Stomach smooth muscle (tissue), 2 donors: ENCODE results near the gene TAF1A.

Experiments used
- H3K27ac ChIP-seq: one replicate; pipeline ENCODE4 v1.7.0; 2013; ENCODE audit warnings: mild to moderate bottlenecking, low read length, inconsistent platforms
- H3K27me3 ChIP-seq, 2 donors: one replicate each; pipeline ENCODE4 v1.7.0; 2013; ENCODE audit warnings: low read length in 2 of 2; ENCODE audit not compliant: insufficient read depth in 2 of 2, control insufficient read depth in 1 of 2
- H3K36me3 ChIP-seq, 2 donors: one replicate each; pipeline ENCODE4 v1.7.0; 2013; ENCODE audit warnings: low read length in 2 of 2; ENCODE audit not compliant: control insufficient read depth in 2 of 2, insufficient read depth in 2 of 2
- H3K4me1 ChIP-seq: one replicate; pipeline ENCODE4 v1.7.0; 2013; ENCODE audit warnings: low read length; ENCODE audit not compliant: control insufficient read depth, insufficient read depth
- H3K4me3 ChIP-seq, 2 donors: one replicate each; pipeline ENCODE4 v1.7.0; 2013; ENCODE audit warnings: low read length in 2 of 2
- H3K9ac ChIP-seq, 2 donors: one replicate each; pipeline ENCODE4 v1.7.0; 2013; ENCODE audit warnings: low read length in 2 of 2, mild to moderate bottlenecking in 1 of 2
- H3K9me3 ChIP-seq, 2 donors: one replicate each; pipeline ENCODE4 v1.7.0; 2013; ENCODE audit warnings: low read length in 2 of 2; ENCODE audit not compliant: control insufficient read depth in 2 of 2
- donor health status: healthy.
- donor health status: Pancreatic carcinoma.

The TAF1A gene

DNA sequence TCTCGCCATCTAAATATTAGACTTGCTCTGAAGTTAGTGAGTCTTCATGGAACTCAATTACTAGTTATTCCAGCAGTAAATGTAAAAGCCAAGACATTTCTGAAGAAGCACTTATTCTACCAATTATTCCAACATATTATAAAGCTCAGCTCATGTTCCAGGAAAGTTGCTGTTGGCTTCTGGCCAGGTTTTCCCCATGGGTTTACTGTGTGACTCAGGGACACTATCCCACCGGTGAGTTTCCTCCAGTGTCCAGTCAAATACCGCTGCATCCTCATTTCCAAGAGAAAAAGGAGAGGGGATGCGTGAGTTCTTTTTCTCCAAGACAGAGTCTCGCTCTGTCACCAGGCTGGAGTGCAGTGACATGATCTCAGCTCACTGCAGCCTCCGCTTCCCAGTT lies 32.6 kb downstream of the TAF1A start:
- H3K4me3 ChIP-seq: no peak overlapping the region
- no peak overlapping the region for H3K27ac ChIP-seq
- no peaks in the 10 kb centered on the region for H3K4me1 ChIP-seq
- no peaks in the 10 kb centered on the region for H3K9me3 ChIP-seq
- H3K27me3 ChIP-seq: no peaks in the 10 kb centered on the region
- H3K9ac ChIP-seq: no peak overlapping the region
- H3K36me3 ChIP-seq: peaks cover 2 to 6% of the 10 kb centered on the region in 2 donors

DNA sequence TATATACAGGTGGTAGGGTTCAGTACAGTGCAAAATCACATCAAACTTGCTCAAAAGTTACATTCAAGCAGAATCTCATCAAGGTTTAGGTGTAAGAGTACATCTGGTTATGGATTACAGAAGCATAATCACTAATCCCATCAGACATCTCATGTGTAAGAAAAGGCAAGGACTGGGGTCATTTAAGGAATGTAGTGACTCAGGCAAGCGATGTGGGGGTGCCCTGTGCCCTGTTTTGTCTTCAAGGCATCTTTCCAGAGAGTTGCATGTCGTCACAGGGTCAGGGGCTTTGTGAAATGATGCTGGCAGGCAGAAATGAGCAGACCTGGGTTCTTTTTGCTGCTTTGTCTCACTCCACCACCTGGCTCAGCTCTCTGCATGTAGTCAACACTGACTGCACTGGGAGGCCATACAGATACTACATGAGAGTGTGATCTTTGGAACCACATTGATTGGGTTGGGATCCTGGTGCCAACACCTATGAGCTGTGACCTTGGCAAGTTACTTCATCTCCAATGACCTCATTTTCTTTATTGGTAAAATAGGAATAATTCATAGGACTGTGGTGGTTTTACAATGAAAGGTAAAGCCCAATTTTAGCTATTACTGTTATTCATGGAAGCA lies 33.6 kb downstream of the TAF1A start:
- Histone ChIP-seq H3K4me3 (no peak overlapping the region), H3K27me3 (no peaks in the 10 kb centered on the region), H3K4me1 (no peaks in the 10 kb centered on the region), H3K36me3 (peaks cover 2 to 6% of the 10 kb centered on the region in 2 donors), H3K27ac (no peak overlapping the region), H3K9me3 (no peaks in the 10 kb centered on the region), H3K9ac (no peak overlapping the region)

DNA sequence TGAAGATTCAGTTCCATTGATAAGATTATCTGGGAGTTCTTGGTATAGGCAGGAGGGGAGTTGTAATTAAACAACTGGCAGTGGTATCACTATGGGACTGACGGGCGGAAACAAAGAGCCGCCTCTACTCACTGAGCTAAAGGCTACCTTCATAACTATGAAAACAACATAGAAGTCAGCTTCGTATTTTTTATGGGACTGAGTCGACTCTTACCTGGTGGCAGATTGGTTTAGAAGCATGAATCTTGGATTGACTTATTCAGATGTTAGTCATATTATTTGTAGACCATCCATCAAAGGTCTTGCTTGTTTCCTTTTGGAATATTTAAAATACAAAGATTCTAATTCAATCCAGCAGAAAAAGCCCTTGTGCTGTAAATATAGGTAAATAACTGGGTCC lies 35.6 kb downstream of the TAF1A start:
- no peak overlapping the region for H3K4me3 ChIP-seq
- no peak overlapping the region for H3K27ac ChIP-seq
- no peaks in the 10 kb centered on the region for H3K4me1 ChIP-seq
- H3K9ac ChIP-seq: no peak overlapping the region
- peaks cover 2 to 6% of the 10 kb centered on the region in 2 donors for H3K36me3 ChIP-seq
- H3K9me3 ChIP-seq: no peaks in the 10 kb centered on the region
- H3K27me3 ChIP-seq: no peaks in the 10 kb centered on the region

DNA sequence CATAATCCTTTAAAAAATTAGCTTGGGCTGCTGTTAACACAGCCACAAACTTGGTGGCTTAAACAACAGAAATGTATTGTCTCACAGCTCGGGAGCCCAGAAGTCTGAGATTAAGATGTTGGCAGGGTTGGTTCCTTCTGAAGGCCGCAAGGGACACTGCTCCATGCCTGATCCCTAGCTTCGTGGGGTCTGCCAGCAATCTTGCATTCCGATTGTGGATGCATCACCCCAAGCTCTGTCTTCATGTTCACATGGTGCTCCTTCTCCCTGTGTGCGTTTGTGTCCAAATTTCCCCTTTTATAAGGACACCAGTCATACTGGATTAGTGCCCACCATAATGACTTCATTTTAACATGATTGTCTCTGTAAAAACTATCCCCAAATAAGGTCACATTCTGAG lies 36.9 kb downstream of the TAF1A start:
- Histone ChIP-seq H3K9me3 (no peaks in the 10 kb centered on the region), H3K4me3 (no peak overlapping the region), H3K9ac (no peak overlapping the region), H3K27ac (no peak overlapping the region), H3K4me1 (no peaks in the 10 kb centered on the region), H3K36me3 (peaks cover 0 to 6% of the 10 kb centered on the region in 2 donors), H3K27me3 (no peaks in the 10 kb centered on the region)

DNA sequence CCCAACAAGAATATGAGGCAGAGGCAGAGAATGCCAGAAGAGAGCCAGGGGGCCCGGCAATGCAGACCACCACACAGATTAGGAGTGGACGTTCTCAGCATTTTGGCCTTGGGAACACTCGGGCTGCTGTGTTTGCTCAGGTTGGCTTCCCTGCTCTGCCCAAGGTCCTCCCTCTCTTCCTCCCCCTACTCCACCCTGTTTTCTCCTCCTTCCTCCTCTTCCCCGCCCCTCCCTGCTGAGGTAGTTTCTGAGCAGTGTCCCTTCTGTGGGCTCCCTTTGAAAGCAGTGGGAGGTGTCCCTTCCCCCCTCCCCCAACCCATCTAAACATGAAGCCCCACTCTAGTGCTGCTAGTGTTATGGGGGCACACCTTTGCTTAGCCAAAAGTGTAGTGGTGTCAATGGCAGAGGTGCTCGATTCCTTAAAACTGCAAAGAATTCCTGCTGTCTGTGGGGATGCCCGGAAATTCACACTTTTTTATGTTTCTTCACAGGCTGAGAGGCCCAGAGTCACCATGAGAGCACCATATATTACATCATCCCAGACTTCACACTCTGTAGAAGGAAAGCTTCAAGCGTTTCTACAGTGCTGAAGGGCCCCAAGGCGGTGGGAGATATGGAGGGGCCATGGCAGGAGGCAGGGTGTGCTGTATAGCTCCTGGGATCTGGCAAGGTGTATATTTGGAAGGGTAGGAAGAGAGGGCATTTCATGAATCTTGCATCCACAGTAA lies 41.6 kb downstream of the TAF1A start, which contains the start of gene HHIPL2:
Gene HHIPL2, minus strand, starts transcription at position 161 of the 728 bp plus-strand sequence. Its CDS starts 60 bp downstream, at position 101.
- peaks cover 5 to 6% of the 10 kb centered on the region in 2 donors for H3K27me3 ChIP-seq

DNA sequence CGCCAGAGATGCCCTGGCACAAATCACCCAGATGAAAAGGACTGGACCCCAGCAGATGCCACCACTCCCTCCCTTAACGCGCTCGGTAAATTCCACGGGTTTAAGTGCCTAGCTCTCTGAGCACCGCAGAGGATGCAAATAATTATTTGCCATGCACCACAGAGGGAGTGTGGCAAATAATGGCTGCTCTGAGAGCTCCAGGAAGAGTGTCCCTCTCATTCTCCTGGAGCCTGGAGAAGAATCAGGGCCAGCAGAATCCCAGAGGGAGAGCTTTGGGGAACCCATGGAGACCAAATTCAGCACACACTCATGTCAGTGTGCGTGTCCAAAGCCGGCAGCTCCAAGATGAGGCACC lies 42.5 kb downstream of the TAF1A start:
- peaks cover 5 to 6% of the 10 kb centered on the region in 2 donors for H3K27me3 ChIP-seq

More for the DNA sequence above, 41.6 kb downstream of the TAF1A start, which contains the start of gene HHIPL2:
- H3K4me3 ChIP-seq: no peak within 1 kb of the TSS
- H3K4me1 ChIP-seq: no peaks in the 10 kb centered on the region
- no peaks in the 10 kb centered on the region for H3K9me3 ChIP-seq
- H3K9ac ChIP-seq: no peak within 1 kb of the TSS
- no peaks in the 10 kb centered on the region for H3K36me3 ChIP-seq
- no peak within 1 kb of the TSS for H3K27ac ChIP-seq

DNA sequence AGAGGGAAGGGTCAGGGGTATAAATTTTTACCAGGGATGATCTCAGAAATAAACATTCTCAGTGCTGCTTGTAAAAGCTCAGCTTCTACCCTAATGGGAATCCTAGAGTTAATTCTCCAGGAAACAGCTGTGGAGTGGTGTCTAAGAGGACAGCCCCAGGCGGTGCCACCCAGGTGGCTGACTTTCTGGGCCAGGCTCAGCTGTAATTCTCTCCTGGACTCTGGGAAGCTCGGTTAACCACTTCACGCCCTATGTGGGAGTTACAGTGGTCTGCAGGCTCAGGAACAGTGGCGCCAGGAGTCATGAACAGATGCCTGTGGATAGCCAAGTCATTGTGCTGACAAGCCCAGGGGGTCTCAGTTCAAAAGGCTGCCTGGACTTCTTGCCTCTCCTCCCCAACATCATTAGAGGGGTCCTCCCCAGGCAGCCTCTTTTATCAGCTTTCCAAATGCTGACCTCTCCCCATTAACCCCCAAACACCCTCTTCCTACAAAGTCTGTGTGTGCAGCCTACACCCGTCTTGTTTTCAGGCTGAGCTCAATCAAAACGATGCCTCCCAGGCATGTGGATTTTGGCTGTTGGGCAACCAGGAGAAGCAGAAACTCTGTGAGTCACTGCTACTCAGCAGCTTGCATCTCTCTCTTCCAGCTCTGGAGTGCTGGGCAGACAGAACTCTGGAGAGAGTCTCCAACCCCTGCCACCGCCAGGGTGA lies 43.0 kb downstream of the TAF1A start:
- Histone ChIP-seq H3K9ac (no peak overlapping the region), H3K27me3 (peaks cover 5 to 6% of the 10 kb centered on the region in 2 donors), H3K4me3 (no peak overlapping the region), H3K36me3 (no peaks in the 10 kb centered on the region), H3K4me1 (no peaks in the 10 kb centered on the region), H3K9me3 (no peaks in the 10 kb centered on the region), H3K27ac (no peak overlapping the region)

More for the DNA sequence above, 42.5 kb downstream of the TAF1A start:
- Histone ChIP-seq H3K9ac (no peak overlapping the region), H3K9me3 (no peaks in the 10 kb centered on the region), H3K36me3 (no peaks in the 10 kb centered on the region), H3K4me1 (no peaks in the 10 kb centered on the region), H3K4me3 (no peak overlapping the region), H3K27ac (no peak overlapping the region)

DNA sequence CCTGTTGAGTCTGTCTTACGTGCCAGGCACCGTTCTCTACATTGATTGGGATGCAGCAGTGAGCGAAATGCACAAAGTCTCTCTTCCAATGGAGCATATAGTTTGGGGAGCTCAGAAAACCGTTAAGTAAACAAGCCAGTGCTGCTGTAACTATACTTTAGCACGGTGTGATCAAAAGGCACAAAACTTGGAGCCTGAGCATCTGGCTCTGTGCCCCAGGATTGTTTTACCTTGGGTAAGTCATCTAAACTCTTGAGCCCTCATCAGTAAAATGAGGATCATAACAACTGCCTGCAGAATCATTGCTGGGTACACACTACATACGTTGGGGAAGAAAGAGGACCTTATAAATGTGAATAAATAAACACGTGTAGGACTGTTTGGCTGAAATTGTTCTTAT lies 43.6 kb downstream of the TAF1A start:
- Histone ChIP-seq H3K4me3 (no peak overlapping the region), H3K9me3 (no peaks in the 10 kb centered on the region), H3K27ac (no peak overlapping the region), H3K36me3 (no peaks in the 10 kb centered on the region), H3K9ac (no peak overlapping the region), H3K4me1 (no peaks in the 10 kb centered on the region), H3K27me3 (peaks cover 5 to 6% of the 10 kb centered on the region in 2 donors)

DNA sequence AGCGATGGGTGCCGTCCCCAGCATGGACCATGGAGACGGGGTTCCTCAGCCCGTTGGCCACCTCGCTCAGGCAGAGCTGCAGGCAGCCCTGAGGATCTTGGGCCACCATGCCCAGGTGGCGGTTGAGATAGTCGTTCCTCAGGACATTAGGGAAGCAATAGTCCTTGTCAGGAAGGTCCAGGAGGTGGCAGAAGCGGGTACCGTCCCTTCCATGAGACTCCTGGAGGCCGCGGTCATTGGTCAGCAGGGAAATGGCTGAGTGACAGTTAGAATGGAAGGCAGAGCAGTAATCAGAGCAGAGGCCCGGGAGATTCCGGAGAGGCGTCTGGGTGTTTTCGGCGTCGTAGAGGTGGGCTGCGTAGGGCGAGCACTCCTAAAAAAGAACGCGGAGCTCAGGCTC lies 45.9 kb downstream of the TAF1A start:
- Histone ChIP-seq H3K9ac (no peak overlapping the region), H3K4me1 (no peaks in the 10 kb centered on the region), H3K36me3 (no peaks in the 10 kb centered on the region), H3K27me3 (peaks cover 5 to 6% of the 10 kb centered on the region in 2 donors), H3K27ac (no peak overlapping the region), H3K4me3 (no peak overlapping the region), H3K9me3 (no peaks in the 10 kb centered on the region)

DNA sequence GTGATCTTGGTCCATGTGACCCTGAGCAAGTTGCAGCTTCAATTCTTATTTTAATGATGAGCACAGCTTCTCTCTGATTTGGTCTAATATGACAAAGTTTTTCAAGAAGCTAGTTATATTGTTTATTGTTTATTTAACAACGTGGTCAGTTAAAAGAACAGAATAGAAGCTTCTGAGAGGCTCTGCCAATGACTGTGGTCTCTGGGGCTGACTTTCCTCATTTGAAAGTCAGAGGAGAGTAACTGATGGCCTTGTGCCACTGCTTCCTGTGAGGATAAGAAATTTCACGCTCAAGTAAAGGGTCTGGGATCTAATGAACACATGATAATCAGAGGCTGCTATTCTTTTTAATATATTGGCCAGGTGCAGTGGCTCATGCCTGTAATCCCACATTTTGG lies 49.1 kb downstream of the TAF1A start:
- H3K9me3 ChIP-seq: no peaks in the 10 kb centered on the region
- H3K27ac ChIP-seq: no peak overlapping the region
- H3K36me3 ChIP-seq: no peaks in the 10 kb centered on the region
- H3K9ac ChIP-seq: no peak overlapping the region
- peaks cover 3 to 5% of the 10 kb centered on the region in 2 donors for H3K27me3 ChIP-seq
- no peak overlapping the region for H3K4me3 ChIP-seq
- H3K4me1 ChIP-seq: no peaks in the 10 kb centered on the region
